ENCODE data around the gene MC5R.
"Not testable (repeated sequence)": the region's sequence is repeated elsewhere in the genome, so short reads cannot be mapped to it uniquely, and the experiment has no call there.

MC5R gene

DNA sequence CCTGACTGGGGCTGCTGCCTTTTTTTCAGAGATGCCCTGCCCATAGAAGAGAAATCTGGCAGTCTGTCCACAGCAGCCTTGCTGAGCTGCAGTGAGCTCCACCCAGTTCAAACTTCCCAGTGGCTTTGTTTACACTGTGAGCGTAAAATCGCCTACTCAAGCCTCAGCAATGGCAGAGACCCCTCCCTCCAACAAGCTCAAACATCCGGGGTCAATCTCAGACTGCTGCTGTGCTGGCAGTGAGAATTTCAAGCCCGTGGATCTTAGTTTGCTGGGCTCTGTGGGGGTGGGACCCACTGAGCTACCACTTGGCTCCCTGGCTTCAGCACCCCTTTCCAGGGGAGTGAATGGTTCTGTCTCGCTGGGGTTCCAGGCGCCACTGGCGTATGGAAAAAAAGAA is 38.9 kb downstream of the MC5R start:
- not testable (repeated sequence) for DNase-seq

DNA sequence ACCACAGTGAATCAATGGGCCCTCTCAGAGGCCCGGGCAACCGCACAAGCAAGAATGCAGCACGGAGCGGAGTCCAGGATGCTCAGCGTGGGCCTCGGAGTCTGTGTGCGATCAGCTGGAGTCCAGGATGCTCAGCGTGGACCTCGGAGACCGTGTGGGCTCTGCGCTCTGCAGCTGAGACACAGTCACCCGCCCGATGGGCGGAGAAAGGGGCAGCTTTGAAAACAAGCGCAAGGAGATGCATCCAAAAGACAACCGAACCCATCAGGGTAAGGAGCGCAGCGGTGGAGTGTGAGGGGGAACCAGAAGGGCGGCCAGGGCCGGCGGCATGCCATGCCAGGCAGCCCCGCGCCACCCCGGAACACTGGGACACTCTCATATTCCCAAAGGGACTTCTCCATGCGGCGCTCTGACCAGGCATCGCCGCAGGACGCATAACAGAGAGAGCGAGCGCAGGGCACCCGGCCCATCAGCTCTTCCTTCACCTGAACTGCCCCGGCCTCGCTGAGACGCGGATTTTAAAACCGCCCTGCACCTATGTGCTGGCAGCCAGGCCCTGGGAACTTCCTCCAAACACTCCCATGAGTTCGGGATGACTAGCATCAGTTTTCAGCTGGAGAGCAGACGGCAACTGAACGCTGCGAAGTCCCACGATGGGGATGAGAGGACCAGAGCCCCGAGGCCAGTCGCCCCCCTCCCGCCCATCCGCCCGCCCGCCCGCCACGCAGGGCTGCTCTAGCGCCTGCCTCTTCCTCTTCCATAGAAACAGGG is 44.7 kb downstream of the MC5R start:
- DNase-seq: no peak

DNA sequence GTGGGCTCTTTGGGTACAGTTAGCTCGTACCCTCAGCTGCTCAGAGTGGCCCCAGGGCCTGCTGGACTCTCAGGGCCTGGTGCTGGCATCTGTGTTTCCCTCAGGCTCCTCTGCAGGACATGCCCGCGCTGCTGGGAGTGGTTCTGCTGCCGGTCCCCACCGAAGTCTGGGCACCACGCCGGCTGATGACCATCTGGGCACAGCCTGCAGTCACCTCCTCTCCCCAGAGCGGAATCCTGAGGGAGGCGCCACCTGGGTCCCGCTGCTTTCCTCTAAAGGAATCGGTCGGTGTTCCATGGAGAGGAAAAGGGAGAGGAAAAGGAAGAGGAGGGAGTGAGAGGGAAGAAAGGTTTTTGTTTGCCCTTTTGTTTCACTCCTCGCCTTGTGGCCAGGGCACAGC is 47.8 kb downstream of the MC5R start:
- no peak for DNase-seq

DNA sequence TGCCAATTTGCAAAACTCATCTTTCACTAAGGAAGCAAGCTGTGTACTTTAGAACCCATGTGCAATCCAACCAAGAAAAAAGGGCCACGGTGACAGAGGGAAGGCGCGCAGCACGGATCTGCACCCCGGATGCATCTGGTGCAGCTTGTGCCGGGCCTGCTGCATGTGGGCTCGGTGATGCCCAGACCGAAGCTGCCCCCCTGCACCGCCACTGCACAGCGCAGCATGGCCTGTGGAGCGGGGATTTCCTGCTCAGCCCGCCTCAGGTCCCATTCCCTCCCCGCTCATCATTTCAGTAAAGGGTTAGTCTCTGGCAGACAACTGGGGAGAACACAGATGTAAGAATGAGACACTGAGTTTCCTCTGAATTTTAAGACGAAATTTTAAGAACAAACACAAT is 48.4 kb downstream of the MC5R start:
- no peak for DNase-seq

DNA sequence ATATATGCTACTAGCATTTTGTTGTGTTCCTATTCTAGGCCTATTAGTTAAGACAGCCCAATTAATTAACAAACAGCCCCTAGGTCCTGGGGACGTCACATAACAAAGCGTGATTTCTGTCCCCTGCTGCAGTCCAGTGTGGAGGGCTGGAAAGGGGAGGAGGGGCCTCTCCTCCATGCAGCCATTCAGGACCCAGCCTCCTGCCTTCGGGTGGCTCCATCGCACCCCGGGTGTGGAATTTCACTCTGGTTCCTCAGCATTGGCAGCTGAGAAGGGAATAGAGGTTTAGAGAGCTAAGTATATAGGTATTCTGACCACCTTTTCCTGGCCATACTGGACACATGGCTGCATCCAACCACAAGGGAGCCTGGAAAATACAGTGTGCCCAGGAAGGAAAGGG is 49.0 kb downstream of the MC5R start:
- DNase-seq: no peak

DNA sequence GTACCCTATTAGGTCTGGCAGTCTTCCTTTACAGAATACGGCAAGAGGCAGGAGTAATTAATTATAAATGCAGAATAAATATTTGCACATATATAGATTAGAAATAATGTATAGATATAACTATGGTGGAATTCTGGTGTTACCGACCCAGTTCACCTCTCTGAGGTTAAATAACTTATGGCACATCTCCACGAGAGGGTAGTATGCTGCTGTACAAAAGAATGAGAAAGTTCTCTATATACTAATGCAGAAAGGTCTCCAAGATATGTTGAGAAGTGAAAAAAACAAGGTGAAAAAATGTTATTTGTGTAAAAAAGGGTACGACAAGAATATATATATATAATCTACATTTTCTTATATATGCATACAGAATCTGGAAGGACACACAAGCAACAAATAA is 50.6 kb downstream of the MC5R start:
- no peak for DNase-seq

Measured in NCI-H1694 (cell line).